HG03354 (cell line): ENCODE measurements around the gene AKAP6.

Experiments used
- ATAC-seq: cut with Tn5 transposase; IDR thresholded peaks from one replicate; pipeline ENCODE4 v1.9.1; 2021; ENCODE audit warnings: mild to moderate bottlenecking; ENCODE audit not compliant: unreplicated experiment, poor library complexity, severe bottlenecking

Gene AKAP6

DNA sequence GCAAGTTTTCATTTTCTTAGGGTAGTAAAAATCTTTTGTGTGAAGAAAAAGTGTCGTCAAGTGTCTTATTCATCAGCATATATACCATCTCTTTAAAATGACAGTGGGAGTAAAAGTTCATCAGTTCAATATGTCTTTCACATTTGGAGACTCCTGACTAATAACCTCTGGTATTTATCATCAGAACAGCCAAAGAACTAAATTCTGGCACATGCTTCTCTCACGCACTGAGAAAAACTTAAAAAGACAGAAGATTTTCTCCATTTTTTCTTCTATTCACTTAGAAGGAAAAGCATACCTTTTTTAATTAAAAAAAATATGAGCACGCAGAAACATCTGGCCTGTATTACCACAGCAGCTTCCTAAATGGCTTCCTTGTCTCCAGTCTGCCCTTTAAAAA is 265.7 kb downstream of the AKAP6 start:
- no peak for ATAC-seq

DNA sequence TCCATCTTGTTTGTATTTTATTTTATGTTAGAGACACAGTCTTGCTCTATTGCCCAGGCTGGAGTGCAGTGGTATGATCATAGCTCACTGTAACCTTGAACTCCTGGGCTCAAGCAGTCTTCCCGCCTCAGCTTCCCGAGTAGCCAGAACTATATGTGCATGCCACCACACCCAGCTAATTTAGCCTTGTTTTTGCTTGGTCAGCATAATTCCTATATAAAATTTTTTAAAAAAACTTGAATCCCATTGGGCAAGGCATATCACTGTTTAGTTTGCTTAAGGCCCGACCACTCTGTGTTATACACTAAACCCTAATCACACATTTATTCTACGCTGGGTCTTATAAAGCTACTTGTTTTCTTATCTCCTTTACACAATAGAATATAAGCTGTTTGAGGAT is 266.4 kb downstream of the AKAP6 start:
- ATAC-seq, result no peak

DNA sequence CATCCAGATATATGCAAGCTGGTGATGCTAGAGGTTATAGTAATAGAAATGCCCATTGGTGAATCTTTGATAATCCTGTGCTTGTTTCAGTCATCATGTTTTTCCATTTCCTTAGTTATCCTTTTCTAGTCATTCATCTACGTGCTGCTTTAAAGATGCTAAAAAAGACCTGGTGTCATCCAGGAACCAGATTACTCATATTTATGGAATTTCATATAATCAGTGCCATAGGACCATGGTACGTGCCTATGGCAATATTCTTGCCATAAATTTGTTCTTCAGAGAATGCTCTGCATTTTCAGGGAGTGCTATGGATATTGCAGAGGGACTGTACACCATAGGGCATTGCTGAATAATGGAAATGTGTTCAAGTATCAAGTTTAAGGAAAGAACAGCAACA is 267.3 kb downstream of the AKAP6 start:
- no peak for ATAC-seq

DNA sequence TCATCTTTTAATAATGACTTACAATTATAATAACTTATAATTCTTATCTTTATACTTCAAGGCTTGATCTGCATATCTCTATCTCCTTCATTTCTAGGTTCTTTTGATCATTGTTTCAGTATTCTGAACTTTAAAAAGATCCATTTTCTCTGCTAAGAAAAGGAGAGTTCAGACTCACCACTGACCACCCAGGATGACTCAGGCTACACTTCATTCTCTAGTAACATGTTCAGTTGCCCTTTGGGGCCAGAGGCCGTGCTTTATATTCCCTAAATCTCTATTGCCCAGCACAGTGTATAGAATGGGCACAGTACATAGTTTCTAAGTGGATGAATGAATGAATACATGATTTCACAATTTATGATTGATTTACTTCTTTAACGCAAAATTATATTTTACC is 268.7 kb downstream of the AKAP6 start:
- ATAC-seq, result no peak

DNA sequence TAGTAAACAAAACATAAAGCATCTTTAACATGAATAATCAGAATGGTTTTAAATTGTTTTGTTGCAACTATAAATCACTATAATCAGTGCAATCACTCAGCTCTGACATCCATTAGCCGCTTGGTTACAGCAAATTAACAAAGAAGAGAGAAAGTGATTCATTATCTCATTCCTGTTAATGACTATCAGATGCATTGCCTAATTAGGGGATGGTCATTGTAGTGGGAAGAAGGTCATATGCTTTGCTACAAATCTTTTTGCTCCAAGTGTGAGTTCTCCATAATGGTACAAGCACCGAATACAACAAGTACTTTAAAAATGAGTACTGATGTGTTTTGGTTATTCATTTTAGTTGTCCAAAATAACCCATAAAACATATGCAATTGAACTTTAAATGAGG is 272.0 kb downstream of the AKAP6 start:
- no peak for ATAC-seq

DNA sequence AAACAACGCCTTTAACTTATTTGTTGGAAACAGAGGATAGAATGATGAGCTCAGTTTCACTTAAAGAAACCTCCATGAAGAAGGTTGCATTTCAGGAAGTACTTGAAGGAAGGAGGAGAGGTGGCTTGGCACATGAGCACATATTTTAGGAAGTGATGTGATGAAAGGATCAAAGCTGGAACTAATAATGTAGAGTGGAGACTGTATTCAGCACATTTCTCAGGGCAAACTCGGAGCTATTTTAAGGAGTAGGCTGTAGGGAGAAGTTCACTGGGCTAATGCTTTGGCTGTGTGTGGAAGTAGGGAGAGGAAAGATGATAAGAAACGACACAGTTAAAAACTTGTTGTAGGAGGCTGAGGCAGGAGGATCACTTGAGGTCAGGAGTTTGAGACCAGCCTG is 272.8 kb downstream of the AKAP6 start:
- no peak for ATAC-seq

DNA sequence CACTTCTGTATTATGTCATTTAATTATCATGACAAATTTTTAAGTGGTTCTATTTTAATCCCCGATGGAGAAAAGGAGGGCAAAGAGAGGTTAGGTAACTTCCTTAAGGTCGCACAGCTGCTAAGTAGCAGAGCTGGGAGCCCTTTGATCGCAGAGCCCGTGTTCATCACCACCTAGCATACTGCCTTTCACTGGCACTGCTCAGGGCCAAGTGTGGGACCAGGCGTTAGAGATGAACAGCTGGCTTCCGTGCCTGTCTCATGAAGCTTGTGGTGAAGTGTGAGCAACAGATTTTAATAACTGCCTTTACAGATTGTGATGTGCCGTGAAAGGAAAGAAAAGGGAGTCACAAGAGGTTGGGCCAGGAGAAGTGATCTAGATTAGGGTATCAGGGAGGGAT is 273.6 kb downstream of the AKAP6 start:
- no peak for ATAC-seq

DNA sequence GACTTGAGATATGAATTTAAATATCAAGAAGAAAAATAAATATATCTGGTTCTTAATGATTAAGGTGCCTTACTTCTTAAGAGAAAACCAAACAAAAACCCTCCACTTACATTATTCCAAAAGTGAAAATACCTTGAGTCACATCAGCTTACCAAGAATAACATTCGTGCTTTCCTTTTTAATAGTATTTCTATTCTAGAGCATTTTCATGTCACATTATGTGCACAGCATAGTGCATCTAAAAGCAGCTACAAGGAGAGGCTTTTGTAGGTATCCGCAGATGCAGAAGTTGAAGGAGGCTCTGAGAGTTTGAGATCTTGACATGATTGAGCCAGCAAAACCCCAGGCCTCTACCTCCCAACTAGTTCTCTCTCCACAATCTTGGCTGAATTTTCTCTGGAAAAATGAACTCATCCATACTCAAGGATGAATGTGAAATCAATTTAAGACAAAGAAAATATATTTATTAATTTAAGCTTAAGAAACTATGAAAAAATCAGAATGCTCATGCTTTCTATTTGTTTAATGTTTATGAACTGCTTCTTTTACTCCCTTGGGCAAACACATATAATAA is 275.0 kb downstream of the AKAP6 start:
- no peak for ATAC-seq

DNA sequence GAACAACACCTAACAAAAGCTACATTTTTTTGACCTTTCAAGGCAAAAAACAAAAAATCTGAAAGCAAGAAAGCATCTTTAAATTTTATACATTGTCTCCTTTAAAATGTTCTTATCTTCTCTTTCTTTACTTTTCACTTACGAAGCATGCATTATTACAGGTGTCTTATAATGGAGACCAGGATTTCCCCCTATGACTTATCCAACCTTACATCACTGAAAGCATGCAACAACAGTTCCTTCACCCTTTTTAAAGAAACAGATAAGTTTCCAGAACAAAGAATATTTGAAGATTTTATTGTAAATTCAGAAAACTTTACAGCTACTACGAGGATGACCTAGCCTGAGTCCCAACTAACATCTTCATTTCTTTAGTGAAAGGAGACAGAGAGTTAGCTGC is 277.2 kb downstream of the AKAP6 start:
- ATAC-seq, result no peak

DNA sequence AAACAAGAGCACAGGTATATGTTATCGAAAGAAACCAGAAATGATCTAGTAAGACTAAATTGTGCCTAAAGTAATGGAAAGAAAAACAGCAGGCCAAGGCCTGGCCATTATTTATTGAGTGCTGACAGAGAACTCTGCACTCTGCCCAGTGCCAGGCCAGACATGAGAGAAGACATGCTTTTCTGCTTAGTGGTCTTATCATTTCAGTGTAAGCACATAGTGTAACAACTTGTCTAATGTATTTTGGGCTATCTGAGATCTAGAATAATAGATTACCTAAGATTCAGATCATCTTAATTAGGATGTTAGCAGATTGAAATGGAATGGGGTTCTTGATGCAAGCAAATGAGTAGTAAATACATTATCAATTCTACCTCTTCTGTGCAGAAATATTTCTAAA is 278.3 kb downstream of the AKAP6 start:
- no peak for ATAC-seq

DNA sequence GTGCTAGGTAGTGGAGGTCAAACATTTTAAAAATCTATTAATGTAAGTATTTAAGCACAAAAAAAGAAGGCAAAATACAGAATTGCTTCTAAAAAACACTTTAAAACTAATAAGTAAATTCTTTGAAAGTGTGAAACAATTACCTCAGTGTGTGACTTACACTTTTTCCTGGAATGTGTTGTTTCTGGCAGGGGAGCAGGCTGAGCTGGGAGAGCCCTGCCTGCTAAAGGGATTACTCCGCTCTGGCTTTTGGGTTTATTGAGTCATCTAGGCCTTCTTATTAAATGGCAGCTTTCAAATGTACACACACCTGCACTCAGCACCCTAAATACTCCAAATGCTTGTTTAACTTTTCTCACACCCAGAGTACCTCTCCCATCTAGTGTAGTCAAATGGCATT is 279.8 kb downstream of the AKAP6 start:
- no peak for ATAC-seq

DNA sequence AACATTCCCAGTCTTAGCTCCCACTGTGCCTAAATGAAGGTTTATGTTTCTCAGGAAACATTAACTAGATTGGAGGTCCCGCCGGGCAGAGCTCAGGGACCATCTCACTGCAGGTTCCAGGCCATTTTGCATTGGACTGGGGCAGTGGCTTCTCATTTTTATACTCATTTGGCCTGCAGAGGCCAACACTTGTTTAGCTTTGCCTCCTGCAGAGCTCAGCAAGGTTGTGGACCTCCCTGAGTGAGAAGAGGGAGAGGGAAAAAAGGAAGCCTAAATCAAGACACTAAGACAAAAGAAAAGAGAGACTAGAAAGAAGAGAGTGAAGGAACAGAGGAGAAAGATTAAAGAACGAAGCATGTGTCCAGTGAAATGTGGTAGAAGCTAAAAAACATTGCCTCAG is 280.3 kb downstream of the AKAP6 start:
- no peak for ATAC-seq

DNA sequence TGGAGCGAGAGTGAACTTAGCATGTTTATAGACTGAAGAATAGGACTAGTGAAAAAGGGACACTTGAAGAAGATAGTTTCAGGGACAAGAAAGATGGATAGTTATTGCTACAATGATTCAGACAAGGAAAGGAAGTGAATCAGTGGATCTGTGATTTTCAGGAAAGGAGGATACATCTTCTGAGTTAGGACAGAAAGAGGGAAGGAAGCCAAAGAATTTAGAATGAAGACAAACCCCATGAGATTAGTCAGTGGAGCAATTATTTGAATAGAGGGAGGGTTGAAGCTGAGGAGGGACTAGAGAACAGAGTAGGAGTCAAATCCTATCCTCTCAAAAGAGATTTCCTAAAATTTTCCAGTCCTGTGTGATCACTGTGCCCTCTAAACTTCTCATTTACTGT is 282.7 kb downstream of the AKAP6 start:
- no peak for ATAC-seq

DNA sequence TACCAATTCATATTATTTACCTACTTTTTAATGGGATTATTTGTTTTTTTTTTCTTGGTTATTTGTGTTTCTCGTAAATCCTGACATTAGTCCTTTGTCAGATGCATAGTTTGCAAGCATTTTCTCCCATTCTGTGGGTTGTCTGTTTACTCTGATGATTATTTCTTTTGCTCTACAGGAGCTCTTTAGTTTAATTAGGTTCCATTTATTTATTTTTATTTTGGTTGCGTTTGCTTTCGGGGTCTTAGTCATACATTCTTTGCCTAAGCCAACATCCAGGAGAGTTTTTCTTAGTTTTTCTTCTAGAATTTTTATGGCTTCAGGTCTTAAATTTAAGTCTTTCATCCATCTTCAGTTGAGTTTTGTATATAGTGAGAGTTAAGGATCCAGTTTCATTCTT is 289.9 kb downstream of the AKAP6 start:
- ATAC-seq, result no peak

DNA sequence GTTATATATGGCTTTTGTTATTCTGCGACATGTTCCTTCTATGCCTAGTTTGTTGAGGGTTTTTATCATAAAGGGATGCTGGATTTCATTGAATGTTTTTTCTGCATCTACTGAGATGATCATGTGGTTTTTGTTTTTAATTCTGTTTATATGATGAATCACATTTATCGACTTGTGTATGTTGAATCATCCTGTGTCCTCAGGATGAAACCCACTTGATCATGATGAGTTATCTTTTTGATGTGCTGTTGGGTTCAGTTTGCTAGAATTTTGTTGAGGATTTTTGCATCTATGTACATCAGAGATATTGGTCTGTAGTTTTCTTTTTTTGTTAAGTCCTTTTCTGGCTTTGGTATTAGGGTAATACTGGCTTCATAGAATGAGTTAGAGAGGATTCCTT is 291.2 kb downstream of the AKAP6 start:
- no peak for ATAC-seq

DNA sequence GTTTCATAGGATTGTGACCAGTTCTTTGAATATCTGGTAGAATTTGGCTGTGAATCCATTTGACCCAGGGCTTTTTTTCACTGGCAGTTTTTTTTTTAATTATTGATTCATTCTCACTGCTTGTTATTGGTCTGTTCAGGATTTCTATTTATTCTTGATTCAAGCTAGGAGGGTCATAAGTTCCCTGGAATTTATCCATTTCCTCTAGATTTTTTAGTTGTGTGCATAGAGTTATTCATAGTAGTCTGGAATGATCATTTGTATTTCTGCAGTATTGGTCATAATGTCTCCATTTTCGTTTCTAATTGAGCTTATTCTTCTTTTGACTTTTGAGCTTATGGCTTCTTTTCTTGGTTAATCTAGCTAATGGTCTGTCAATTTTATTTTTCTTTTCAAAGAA is 291.6 kb downstream of the AKAP6 start:
- ATAC-seq, result no peak

DNA sequence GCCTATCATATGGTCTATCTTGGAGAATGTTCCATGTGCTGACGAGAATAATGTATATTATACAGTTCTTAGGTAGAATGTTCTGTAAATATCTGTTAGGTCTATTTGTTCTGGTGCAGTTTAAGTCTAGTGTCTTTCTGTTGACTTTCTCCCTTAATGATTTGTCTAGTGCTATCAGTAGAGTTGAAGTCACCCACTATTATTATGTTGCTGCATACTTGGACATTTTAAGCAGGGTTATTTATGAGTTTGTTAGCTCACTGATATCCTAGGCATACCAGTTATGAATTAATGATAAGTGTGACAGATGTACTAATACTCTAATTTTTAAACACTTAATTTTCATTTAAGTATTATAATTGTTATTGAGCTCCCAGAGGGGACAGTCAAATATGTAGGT is 292.5 kb downstream of the AKAP6 start:
- no peak for ATAC-seq

DNA sequence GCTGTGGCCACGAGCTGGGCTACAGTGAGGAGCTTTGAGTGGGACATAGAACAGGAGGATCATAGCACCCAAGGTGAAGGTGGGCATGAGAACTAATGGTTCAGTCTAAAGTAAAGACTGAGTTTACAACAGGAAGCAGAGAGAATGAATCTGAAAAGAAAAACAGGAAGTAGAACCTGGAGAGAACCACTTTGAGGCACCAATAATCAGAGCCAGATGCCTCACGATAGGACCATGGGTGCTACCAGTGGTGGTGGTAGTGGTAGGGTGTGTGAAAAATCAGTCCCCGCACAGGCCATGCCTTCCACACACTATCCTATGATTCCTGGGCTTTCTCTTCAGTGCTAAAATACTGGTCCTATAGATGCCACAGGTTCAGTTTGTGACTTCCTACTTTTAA is 293.6 kb downstream of the AKAP6 start:
- ATAC-seq, result peak; percentile 58

DNA sequence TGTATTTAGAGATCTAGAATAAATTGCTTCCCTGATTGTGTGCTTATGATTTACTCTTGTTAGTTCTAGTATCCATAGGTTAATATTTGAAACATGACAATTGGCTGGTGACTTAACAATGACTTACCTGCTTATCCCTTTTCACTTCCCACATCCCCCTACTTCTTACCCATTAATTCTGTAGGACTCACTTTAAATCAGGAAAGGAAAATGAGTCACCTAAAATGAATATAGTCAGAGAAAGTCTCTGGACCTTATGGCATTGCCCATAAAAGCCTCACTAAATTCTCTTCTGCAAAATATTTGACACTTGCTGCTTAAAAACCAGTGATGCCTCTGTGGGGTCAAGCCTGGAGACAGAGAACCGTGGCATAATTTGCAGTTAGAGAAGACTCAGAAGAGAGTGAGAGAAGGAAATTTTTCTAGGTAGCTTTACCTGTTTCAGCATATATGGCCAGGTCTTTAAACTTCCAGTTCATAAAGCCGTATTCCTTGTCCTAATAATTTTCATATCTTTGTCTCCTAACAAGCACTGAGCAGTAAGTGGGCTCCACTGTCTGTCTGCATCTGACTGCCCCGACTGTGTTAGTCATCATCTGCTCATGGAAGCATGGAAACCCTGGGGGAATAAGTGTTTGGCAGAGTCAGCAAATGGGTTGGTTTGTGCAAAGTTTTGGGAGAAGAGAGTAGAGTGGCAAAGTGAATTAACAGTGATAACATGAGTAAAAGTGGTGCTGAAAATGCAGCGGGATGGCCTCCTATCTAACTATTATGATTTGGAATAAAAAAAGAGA is 294.4 kb downstream of the AKAP6 start:
- ATAC-seq, result no peak

DNA sequence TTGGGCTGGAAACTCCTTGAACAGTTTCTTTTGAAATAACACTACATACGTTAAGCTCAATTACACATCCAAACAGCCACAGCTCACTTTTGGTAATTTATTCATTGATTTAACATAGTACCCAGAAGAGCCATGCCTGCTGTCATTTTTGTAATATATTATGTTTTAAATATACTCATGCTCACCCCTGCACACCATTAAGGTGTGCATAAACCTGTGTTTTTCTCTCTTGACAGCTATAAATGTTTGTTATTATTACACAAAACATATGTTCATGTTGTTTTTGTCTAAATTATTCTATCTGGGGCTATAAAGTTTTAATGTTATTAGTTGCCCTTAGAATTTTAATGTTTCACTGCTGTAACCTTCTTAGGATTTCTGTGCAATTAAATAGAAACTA is 296.1 kb downstream of the AKAP6 start:
- ATAC-seq, result no peak

DNA sequence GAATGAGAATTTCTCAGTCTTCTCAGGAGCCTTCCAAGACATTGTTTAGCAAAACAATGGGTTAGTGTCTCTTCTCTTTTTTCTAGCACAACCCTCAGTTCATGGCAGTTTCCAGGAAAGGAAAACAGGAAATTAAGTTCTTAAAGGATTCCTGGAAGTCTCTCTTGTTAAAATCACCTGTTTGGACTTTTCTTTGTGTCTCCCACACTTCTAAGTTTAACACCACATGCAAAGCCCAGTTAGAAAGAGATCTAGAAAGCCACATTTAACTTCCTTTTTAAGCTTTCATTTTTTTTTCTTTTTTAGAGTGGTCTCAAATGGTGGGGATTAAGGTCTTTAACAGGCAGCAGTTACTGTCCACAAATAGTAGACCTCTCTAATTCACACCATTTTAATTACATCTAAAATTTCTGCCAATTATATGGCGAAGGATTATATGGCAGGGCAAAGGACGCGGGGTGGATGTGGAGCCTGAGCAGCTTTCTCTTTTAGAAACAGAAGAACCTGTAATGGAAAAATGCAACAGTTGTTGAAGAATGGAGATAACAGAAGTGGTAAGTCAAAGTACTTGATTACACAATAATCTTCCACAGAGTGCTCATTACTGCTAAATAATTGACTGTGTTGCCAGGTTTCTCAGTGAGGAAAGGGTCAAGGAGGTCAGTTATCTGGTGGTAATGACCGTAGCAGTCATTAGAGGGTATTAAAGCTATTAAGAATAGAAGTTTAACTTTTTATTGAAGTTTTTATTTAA is 298.6 kb downstream of the AKAP6 start:
- ATAC-seq, result no peak
